HG02798 (cell line): ENCODE data around the gene GALNT15.
A peak's percentile ranks its signal among the peaks of the same experiment; 100 is the strongest.

Experiments
- ATAC-seq: cut with Tn5 transposase; IDR thresholded peaks from one replicate; pipeline ENCODE4 v1.9.1; 2021; ENCODE audit warnings: mild to moderate bottlenecking; ENCODE audit not compliant: unreplicated experiment, poor library complexity

Gene GALNT15

GRCh38 chr3:16247282-16248061, 73.0 kb downstream of the GALNT15 start:
- ATAC-seq = peak; percentile 79

- ATAC-seq = no peak
Measured at GRCh38 chr3:16248556-16248955, 74.1 kb downstream of the GALNT15 start.

- ATAC-seq = no peak
Measured at GRCh38 chr3:16249336-16249735, 74.9 kb downstream of the GALNT15 start.

GRCh38 chr3:16249886-16250285, 75.4 kb downstream of the GALNT15 start:
- no peak for ATAC-seq

GRCh38 chr3:16251316-16252085, 77.0 kb downstream of the GALNT15 start:
- ATAC-seq = no peak

GRCh38 chr3:16252243-16252978, 77.9 kb downstream of the GALNT15 start:
- ATAC-seq = peak; percentile 40

DNA sequence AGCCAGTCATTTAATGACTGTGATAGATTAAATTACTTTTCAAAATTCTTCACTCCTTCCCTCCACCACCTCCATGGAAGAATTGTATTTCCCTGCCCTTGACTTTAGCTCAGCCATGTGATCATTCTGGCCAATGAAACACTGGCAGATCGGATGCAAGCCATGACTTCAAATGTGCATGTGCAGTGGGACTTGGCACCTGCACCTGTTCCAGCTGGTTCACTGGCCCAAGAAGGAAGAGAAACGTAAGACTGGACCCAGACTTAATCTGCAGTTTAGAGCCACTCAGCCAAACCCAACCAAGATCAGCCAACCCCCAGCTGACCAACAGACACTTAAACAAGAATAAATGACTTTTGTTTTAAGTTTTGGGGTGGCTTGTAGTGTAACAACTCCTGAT, 78.5 kb downstream of the GALNT15 start:
- ATAC-seq = no peak

- no peak for ATAC-seq
Measured at GRCh38 chr3:16253601-16254000, 79.1 kb downstream of the GALNT15 start.

GRCh38 chr3:16254916-16255315, 80.4 kb downstream of the GALNT15 start:
- no peak for ATAC-seq

- no peak for ATAC-seq
Measured at GRCh38 chr3:16255326-16255725, 80.8 kb downstream of the GALNT15 start.

DNA sequence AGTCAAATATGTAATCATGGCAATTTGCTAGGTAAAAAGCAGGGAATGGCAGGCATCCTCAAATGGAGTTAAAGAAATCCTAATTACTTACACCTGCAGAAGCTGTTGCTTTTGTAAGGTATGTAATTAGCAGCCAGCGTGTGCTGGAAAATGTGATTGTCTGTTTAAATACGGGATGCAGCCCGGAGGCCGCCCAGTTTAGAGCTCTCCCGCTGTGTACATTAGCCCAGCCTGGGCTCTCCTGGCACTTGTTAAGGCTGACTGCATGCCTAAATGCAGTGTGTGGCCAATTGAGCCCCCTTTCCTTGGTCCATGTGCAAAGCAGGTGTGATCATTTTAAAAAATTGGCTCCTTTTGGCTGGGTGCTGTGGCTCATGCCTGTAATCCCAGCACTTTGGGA, 81.2 kb downstream of the GALNT15 start:
- ATAC-seq = no peak

GRCh38 chr3:16257309-16257708, 82.8 kb downstream of the GALNT15 start:
- no peak for ATAC-seq

DNA sequence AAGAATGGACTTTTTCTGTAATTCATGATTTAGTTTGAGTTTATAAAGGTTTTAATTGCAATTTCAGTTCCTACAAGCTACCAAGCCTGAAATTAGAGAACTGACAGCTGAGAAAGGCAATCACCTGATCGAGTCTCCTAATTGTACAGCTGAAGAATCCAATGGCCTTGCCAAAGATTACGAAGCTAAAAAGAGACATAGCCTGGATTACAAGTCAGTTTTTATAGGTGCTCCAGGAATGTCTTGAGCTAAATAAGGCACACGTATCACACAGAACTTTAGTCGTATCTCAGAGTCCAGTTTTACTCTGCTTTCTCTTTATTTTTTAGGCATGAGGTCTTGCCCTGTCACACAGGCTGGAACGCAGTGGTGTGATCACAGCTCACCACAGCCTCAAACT, 83.7 kb downstream of the GALNT15 start:
- ATAC-seq = no peak

- no peak for ATAC-seq
Measured at GRCh38 chr3:16258866-16259265, 84.4 kb downstream of the GALNT15 start.

- no peak for ATAC-seq
Measured at GRCh38 chr3:16260046-16260445, 85.6 kb downstream of the GALNT15 start.

GRCh38 chr3:16262174-16262573, 87.7 kb downstream of the GALNT15 start:
- ATAC-seq = no peak

DNA sequence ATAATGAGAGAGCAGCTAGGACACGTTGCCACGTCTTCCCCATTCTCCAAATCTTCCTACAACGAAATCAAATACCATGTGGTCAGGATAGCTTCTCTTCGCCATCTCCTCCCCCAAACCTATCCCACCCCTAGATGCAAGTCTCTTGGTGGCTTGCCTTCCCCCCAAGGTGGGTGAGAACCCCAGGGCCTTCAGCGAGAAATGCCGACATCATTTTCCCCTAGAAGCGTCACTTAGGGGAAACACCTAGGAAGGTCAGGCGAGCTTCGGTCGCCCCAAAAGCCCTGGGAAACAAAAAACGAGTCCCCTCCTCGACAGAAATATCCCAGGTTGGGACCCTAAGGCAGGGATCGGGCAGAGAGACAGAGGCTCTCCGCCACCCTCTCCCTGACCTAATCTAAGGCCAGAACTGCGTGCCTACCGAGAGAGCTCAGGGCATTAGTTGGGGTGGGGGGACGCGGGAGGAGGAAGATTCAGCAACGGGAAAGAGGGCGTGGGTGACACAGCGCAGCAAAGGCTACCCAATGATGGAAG, 89.8 kb downstream of the GALNT15 start:
- ATAC-seq = peak; percentile 0

DNA sequence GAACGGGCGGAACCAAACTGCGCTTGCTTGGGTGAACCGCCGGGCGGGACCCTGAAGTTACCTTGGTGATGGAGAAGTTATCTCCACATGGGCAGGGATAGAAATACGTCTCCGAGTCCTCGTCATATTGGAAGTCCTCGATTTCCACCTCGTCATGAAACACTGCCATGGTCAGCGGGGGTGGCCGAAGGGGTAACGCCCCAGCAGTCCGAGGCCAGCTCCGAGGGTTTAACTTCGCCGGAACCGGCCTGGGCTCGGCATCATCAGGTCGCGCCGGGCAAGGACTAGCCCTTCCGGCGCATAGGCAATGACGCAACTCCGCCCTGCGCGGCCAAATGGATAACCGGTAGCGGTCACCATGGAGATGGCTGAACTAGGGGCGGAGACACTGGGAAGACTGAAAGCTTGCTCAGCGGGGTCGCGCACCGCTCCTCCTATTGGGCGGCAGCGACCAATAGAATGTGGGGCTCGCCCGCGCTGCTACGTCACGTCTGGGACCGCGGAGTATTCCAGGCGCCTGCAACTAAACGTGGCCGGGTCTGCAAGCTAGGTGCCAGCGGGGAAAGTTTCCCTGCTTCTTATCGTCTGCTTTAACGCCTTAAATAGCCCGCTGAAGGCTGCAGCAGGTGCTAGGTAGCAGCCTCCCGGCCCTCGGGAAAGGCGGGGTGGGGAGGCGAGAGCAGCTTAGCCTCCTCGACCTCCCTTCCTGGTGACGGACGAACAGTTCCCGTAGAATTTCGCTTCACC, 90.4 kb downstream of the GALNT15 start, which contains the start of the genes DPH3 and OXNAD1:
TSS of gene DPH3 (minus strand) at position 236 of the 747 bp plus-strand sequence. CDS start at position 169, 67 bp downstream.
TSS of gene OXNAD1 (plus strand) at position 505 of the 747 bp plus-strand sequence. CDS start 5,741 bp downstream, outside the sequence.
- peak; percentile 99 for ATAC-seq

- ATAC-seq = no peak
Measured at GRCh38 chr3:16265455-16265786, 90.9 kb downstream of the GALNT15 start.

GRCh38 chr3:16266714-16267113, 92.2 kb downstream of the GALNT15 start:
- ATAC-seq = no peak
